Lower leg skin (tissue), 3 donors: ENCODE data around the gene SCLT1.

Source experiments
- CTCF ChIP-seq, 3 donors: fragments of 450-650 bp; IDR thresholded peaks; one replicate each; pipeline ENCODE4 v1.5.1; 2016; ENCODE audit warnings: antibody characterized with exemption in 3 of 3, mild to moderate bottlenecking in 3 of 3, moderate library complexity in 2 of 3
- POLR2A ChIP-seq, 2 donors: fragments of 450-650 bp; IDR thresholded peaks; one replicate each; pipeline ENCODE4 v1.6.1; 2016 to 2017; ENCODE audit warnings: antibody characterized with exemption in 2 of 2, mild to moderate bottlenecking in 1 of 2, moderate library complexity in 1 of 2

- TF ChIP-seq CTCF (IDR thresholded peaks at IDR 0.05) (no peak), POLR2A (IDR thresholded peaks at IDR 0.05) (no peak)
Observed at GRCh38 chr4:128879971-128880370, 213.4 kb downstream of the SCLT1 start.
